T-helper 1 cell treated with Interleukin-12 subunit alpha and Interleukin-12 subunit beta and Interleukin-4 antibody, amounts not matched to agents 30 μg/mL and 1 μg/mL, for 36 hours (primary cell): ENCODE measurements around the gene HSD17B11.
"Not testable (repeated sequence)": the region's sequence is repeated elsewhere in the genome, so short reads cannot be mapped to it uniquely, and the experiment has no call there.

ENCODE experiments used
- H3K27ac Mint-ChIP-seq: one replicate; pipeline ENCODE4 v1.8.0; 2021; ENCODE audit warnings: mild to moderate bottlenecking, mixed read lengths
- H3K27me3 Mint-ChIP-seq: one replicate; pipeline ENCODE4 v1.8.0; 2021; ENCODE audit warnings: low read depth, mixed read lengths
- H3K36me3 Mint-ChIP-seq: one replicate; pipeline ENCODE4 v1.8.0; 2021; ENCODE audit warnings: low read depth, mixed read lengths
- H3K4me1 Mint-ChIP-seq: one replicate; pipeline ENCODE4 v1.8.0; 2021; ENCODE audit warnings: low read depth, mixed read lengths
- H3K4me3 Mint-ChIP-seq: one replicate; pipeline ENCODE4 v1.8.0; 2021; ENCODE audit warnings: mild to moderate bottlenecking, moderate library complexity, mixed read lengths
- H3K9me3 Mint-ChIP-seq: one replicate; pipeline ENCODE4 v1.8.0; 2021; ENCODE audit warnings: mixed read lengths

Gene HSD17B11

DNA sequence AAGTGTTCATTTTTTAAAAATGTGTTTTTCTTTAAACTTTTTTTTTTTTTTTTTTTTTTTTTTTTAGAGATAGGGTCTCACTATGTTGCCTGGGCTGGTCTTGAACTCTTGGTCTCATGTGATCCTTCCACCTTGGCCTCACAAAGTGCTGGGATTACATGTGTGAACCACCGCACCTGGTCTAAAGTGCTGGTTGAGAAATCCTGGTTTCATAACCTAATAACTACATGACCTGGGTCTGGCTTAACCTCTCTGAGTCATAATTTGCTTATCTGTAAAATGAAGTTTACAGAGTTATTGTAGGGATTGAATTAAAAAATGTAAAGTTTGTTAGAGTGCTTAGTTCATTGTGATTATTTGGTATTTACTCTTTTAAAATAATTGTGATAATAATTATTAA is 73.5 kb downstream of the HSD17B11 start:
- Mint-ChIP-seq H3K4me1 (no peaks in the 10 kb centered on the region), H3K27ac (no peak overlapping the region), H3K27me3 (no peaks in the 10 kb centered on the region), H3K4me3 (no peak overlapping the region), H3K9me3 (no peaks in the 10 kb centered on the region), H3K36me3 (no peaks in the 10 kb centered on the region)

DNA sequence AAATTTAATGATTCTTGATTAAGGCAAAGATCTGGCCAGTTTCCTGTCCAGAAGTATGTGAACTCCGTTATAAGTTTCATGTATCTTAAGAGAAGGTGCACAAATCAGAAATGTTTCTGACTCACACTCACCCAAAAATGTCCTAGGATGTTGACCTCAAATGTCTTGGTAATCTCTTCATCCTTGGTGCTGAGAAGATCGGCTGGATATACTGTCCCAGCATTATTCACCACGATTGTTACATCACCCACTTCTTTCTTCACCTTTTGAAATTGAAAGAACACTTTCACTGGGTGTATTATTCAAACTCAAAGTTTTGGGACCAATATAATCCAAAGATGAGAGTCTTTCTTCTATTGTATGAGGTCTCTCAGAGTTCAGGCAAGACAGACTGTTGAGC is 74.0 kb downstream of the HSD17B11 start:
- Mint-ChIP-seq H3K36me3 (no peaks in the 10 kb centered on the region), H3K4me1 (no peaks in the 10 kb centered on the region), H3K27ac (no peak overlapping the region), H3K9me3 (no peaks in the 10 kb centered on the region), H3K4me3 (no peak overlapping the region), H3K27me3 (no peaks in the 10 kb centered on the region)

DNA sequence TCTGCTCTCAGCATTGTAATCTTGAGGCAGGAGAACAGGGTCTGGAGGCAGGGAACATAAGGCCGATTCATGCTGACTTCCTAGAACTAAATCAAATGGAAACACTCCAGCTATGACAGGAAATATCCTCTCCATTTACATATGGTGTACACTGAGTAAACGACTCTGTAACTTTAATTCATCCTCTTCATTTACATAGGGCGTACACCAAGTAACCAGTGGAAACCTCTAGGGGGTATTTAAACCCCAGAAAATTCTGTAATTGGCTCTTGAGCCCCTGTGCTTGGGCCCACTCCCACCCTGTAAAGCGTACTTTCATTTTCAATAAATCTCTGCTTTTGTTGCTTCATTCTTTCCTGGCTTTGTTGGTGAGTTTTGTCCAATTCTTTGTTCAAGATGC is 76.0 kb downstream of the HSD17B11 start:
- not testable (repeated sequence) for H3K36me3 Mint-ChIP-seq, H3K4me1 Mint-ChIP-seq, H3K27ac Mint-ChIP-seq, H3K4me3 Mint-ChIP-seq, H3K9me3 Mint-ChIP-seq, H3K27me3 Mint-ChIP-seq

DNA sequence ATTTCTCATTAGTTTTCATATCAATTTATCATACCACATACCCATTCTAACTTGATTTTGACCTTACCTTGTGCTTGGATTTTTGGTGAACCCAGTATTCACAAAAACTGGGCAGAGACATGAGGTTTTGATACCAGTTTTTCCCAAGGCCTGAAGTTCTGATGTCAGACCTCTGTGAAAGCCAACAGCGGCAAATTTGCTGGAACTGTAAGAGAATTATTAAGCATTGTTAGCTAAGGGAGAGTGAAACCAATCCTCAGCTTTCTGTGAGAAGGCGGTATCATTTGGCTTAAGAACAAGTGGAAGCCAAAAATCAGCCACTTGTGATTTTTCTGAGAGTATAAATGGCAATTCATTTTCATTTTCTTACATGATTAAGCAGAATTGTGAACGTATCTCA is 77.2 kb downstream of the HSD17B11 start:
- H3K36me3 Mint-ChIP-seq: no peaks in the 10 kb centered on the region
- H3K27ac Mint-ChIP-seq: no peak overlapping the region
- no peaks in the 10 kb centered on the region for H3K9me3 Mint-ChIP-seq
- H3K4me1 Mint-ChIP-seq: no peaks in the 10 kb centered on the region
- no peaks in the 10 kb centered on the region for H3K27me3 Mint-ChIP-seq
- H3K4me3 Mint-ChIP-seq: no peak overlapping the region

DNA sequence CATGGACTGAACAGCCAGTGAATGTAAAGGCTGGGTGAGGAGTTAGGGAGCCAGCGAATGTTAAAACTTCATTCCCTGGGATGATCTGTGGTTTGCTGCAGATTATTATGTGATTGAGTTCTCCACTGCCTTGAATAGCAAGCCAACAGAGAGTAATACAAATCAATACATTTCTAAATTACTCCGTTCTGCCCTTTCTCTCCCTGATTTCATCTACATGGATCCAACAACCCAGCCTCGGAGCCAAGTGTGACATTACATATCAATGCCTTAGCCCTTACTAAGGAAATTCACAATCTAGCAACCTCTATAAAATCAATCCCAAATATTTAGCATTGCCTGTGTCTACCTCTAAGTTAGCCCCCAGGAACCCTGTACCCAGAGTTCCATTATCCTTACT is 79.3 kb downstream of the HSD17B11 start:
- no peaks in the 10 kb centered on the region for H3K27me3 Mint-ChIP-seq
- no peaks in the 10 kb centered on the region for H3K9me3 Mint-ChIP-seq
- no peaks in the 10 kb centered on the region for H3K36me3 Mint-ChIP-seq
- no peak overlapping the region for H3K4me3 Mint-ChIP-seq
- H3K27ac Mint-ChIP-seq: no peak overlapping the region
- no peaks in the 10 kb centered on the region for H3K4me1 Mint-ChIP-seq

DNA sequence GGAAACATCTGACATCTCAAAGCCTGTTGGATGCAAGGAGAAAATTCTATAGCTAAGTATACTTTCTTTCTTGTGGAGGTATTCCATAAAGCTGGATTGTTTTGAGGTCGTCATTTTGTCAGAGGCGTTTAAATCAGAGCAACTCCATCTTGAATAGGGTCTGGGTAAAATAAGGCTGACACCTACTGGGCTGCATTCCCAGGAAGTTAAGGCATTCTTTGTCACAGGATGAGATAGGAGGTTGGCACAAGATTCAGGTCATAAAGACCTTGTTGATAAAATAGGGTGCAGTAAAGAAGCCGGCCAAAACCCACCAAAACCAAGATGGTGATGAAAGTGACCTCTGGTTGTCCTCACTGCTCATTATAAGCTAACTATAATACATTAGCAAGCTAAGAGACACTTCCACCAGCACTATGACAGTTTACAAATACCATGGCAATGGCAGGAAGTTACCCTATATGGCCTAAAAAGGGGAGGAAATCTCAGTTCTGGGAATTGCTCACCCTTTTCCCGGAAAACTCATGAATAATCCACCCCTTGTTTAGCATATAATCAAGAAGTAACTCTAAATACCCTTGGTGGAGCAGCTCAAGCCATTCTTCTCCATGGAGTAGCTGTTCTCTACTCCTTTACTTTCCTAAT is 80.2 kb downstream of the HSD17B11 start:
- Mint-ChIP-seq H3K4me1 (peaks cover 2% of the 10 kb centered on the region), H3K27ac (no peak overlapping the region), H3K27me3 (no peaks in the 10 kb centered on the region), H3K36me3 (no peaks in the 10 kb centered on the region), H3K9me3 (no peaks in the 10 kb centered on the region), H3K4me3 (no peak overlapping the region)

DNA sequence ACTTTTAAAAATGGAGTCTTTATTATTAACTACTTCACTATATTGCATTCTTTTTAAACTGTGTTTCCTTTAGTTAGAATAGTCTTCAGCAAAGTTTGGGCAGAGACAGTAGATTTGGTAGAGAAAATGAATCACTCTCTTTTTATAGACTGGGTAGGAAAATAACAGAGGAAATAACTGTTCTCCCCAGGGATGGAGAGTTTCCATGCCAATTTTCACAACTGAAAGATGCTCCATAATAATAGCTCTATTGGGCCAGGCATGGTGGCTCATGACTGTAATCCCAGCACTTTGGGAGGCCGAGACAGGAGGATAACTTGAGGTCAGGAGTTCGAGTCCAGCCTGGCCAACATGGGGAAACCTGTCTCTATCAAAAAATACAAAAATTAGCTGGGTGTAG is 81.4 kb downstream of the HSD17B11 start:
- H3K27me3 Mint-ChIP-seq: no peaks in the 10 kb centered on the region
- peaks cover 2% of the 10 kb centered on the region for H3K4me1 Mint-ChIP-seq
- H3K36me3 Mint-ChIP-seq: no peaks in the 10 kb centered on the region
- no peaks in the 10 kb centered on the region for H3K9me3 Mint-ChIP-seq
- H3K4me3 Mint-ChIP-seq: no peak overlapping the region
- H3K27ac Mint-ChIP-seq: no peak overlapping the region

DNA sequence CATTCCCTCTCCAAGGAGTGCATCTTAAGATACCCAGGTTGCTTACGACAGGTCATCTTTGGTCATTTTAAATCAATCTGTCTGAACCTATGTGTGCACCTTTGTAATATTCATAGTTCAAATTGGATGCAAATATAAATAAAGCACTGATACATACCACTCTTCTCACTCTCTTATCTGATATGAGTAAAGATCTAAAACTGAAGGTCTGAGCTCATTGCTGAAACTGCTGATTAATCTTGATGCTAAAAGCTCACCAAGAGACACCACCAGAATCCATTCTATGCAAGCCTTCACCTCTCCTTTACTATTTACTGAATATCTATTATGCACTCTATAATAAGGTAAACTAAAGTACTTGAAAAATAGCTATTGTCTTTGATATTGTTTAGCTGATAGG is 84.9 kb downstream of the HSD17B11 start:
- Mint-ChIP-seq H3K36me3 (no peaks in the 10 kb centered on the region), H3K4me1 (peaks cover 2% of the 10 kb centered on the region), H3K27me3 (no peaks in the 10 kb centered on the region), H3K27ac (no peak overlapping the region), H3K4me3 (no peak overlapping the region), H3K9me3 (no peaks in the 10 kb centered on the region)

DNA sequence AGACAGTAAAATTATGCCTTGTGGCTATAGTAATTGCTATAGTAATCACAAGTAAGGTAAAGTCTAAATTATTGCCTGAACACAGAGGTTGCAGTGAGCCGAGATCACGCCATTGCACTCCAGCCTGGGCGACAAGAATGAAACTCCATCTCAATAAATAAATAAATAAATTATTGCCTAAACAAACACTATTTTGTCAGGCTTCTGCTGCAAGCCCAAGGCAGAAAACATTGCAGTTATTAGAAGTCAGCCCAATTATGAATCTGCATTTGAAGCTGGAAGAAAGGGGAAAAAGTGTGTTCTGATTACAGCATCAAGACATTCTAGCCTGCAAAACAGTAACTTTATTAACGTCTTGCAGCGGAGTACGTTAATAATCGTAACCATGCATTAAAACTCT is 85.4 kb downstream of the HSD17B11 start:
- no peaks in the 10 kb centered on the region for H3K9me3 Mint-ChIP-seq
- no peak overlapping the region for H3K4me3 Mint-ChIP-seq

DNA sequence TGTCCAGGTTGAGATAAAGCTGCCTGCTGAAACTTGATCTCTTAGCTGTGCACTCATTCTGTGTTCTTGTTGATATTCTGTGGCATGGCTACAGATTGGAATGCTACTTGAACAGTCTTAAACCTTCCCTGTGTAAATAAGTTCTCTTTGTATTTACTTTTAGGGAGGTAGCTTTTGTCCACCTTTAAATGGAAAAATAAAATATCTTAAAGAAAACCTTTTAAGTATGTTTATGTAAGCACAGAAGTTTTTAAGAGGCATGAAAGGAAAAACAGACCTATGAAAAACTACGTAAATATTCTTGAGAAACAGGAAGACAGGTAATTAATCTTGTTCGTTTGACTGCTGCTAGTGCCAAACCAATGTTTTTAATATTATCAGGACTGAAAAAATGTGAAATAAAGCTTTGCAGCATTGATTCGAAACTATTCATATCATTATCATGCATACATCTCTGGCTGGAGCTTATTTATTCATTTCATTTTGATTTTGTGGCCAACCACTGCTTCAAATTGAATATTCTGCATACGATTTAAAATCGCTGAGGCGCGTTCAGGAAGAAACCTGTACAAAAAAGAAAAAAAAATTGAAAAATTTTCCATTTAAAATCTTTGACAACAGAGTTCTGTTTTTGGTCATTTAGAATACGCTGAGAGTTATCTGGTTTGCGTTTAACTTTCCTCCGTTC is 86.1 kb downstream of the HSD17B11 start:
- H3K36me3 Mint-ChIP-seq: no peaks in the 10 kb centered on the region
- no peak overlapping the region for H3K27ac Mint-ChIP-seq
- H3K4me1 Mint-ChIP-seq: peaks cover 2% of the 10 kb centered on the region
- H3K27me3 Mint-ChIP-seq: no peaks in the 10 kb centered on the region
- H3K9me3 Mint-ChIP-seq: no peaks in the 10 kb centered on the region
- no peak overlapping the region for H3K4me3 Mint-ChIP-seq

More for the DNA sequence above, 85.4 kb downstream of the HSD17B11 start:
- Mint-ChIP-seq H3K27me3 (no peaks in the 10 kb centered on the region), H3K27ac (no peak overlapping the region), H3K4me1 (peaks cover 2% of the 10 kb centered on the region), H3K36me3 (no peaks in the 10 kb centered on the region)

DNA sequence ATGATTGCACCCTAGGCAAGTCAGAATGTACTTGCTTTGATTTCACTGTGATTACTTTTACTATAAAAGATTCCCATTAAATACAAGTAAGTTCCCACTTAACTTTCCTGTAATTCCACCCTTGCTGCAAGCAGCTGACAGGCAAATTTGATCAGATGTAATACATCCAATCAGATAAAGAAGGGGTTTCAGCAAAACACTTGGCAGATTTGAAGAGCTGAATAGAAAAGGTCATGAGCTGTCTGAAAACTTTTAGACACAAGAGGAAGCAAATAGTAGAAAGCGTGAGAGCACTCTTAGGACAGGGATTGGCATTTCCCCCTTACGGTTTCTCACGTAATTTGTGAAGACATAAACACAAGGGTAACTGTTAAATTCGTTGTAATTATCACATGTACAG is 91.1 kb downstream of the HSD17B11 start:
- H3K9me3 Mint-ChIP-seq: peaks cover 5% of the 10 kb centered on the region
- no peaks in the 10 kb centered on the region for H3K36me3 Mint-ChIP-seq
- H3K27me3 Mint-ChIP-seq: no peaks in the 10 kb centered on the region
- H3K27ac Mint-ChIP-seq: no peak overlapping the region
- H3K4me1 Mint-ChIP-seq: no peaks in the 10 kb centered on the region
- H3K4me3 Mint-ChIP-seq: no peak overlapping the region

DNA sequence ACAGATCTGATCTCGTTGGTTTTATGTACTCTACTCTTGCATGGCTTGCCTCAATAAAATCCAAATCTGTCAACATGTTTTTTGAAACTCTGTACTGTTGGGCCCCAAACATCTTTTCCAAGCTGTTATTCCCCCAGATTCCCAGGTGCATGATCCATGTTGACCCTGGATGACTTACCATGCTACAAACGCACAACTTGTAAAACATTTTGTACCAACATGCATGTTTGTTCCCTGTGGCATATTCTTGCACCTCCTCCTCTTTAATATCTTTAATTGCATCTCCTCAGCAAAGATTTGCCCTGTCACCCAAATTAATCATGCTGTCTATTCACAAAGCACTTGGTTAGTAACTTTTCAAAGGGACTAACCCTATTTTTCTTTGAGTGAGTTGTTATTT is 92.6 kb downstream of the HSD17B11 start:
- H3K27me3 Mint-ChIP-seq: no peaks in the 10 kb centered on the region
- no peaks in the 10 kb centered on the region for H3K4me1 Mint-ChIP-seq
- H3K4me3 Mint-ChIP-seq: no peak overlapping the region
- H3K27ac Mint-ChIP-seq: no peak overlapping the region
- peaks cover 19% of the 10 kb centered on the region for H3K9me3 Mint-ChIP-seq
- H3K36me3 Mint-ChIP-seq: no peaks in the 10 kb centered on the region

DNA sequence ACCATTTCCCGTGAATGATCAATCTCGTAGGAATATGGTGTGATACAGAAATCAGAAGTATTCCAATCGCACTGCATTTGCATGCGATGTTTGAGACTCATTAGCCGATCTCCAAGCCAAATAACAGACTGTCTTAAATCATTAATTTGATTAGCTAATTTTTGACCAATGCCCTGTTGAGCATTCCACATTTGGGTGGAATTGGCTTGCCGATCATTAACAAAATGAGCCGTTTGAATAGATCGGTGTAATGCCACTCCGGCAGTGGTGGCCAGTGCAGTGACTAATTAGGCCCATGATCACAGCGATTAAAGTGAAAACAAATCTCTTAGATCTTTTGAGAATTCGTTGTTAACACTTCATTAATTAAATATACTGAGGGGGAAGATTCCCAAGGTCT is 96.1 kb downstream of the HSD17B11 start:
- not testable (repeated sequence) for H3K36me3 Mint-ChIP-seq, H3K27me3 Mint-ChIP-seq, H3K27ac Mint-ChIP-seq

DNA sequence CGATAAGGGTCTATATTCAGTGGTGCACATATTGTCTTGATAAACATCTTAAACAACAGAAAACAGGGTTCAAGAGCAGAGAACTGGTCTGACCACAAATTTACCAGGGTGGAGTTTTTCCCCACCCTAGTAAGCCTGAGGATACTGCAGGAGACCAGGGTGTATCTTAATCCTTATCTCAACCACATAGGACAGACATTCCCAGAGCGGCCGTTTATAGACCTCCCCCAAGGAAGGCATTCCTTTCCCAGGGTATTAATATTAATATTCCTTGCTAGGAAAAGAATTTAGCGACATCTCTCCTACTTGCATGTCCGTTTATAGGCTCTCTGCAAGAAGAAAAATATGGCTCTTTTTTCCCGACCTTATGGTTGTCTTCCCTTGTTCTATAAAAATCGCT is 97.1 kb downstream of the HSD17B11 start:
- H3K4me3 Mint-ChIP-seq, H3K27me3 Mint-ChIP-seq, H3K27ac Mint-ChIP-seq, H3K36me3 Mint-ChIP-seq, H3K4me1 Mint-ChIP-seq: not testable (repeated sequence)
- H3K9me3 Mint-ChIP-seq: peaks cover 21% of the 10 kb centered on the region

More for the DNA sequence above, 96.1 kb downstream of the HSD17B11 start:
- not testable (repeated sequence) for H3K4me3 Mint-ChIP-seq, H3K4me1 Mint-ChIP-seq
- H3K9me3 Mint-ChIP-seq: peaks cover 21% of the 10 kb centered on the region

DNA sequence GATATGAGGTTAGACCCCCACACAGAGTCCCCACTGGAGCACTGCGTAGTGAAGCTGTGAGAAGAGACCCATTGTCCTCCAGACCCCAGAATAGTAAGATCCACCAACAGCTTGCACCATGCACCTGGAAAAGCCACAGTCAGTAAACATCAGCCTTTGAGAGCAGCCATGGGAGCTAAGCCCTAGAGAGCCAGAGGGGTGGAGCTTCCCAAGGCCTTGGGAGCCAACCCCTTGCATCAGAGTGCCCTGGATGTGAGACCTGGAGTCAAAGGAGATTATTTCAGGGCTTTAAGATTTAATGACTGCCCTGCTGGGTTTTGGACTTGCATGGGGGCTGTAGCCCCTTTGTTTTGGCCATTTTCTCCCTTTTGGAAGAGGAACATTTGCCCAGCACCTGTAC is 104.0 kb downstream of the HSD17B11 start:
- Mint-ChIP-seq H3K27me3 (no peaks in the 10 kb centered on the region), H3K4me1 (no peaks in the 10 kb centered on the region), H3K27ac (no peak overlapping the region), H3K4me3 (no peak overlapping the region), H3K36me3 (no peaks in the 10 kb centered on the region), H3K9me3 (peaks cover 17% of the 10 kb centered on the region)
